ENCODE results near the gene MYL11.

GRCh38 chr16:30371248-30371816 lies 3.3 kb upstream of the MYL11 start:
- TF ChIP-seq PATZ1 (CRISPR knock-in tag; IDR thresholded peaks at IDR 0.05; ENCODE audit: borderline replicate concordance) (no peak), POU6F1 (CRISPR knock-in tag; IDR thresholded peaks at IDR 0.05; ENCODE audit: borderline replicate concordance, low read depth) (no peak), ARNTL (CRISPR knock-in tag; IDR thresholded peaks at IDR 0.05; ENCODE audit: borderline replicate concordance, low read depth) (no peak), CREB5 (CRISPR knock-in tag; IDR thresholded peaks at IDR 0.05; ENCODE audit: low read depth) (no peak), ISL1 (CRISPR knock-in tag; IDR thresholded peaks at IDR 0.05) (no peak), ZFP3 (CRISPR knock-in tag; IDR thresholded peaks at IDR 0.05) (no peak), ZNF8 (CRISPR knock-in tag; IDR thresholded peaks at IDR 0.05) (no peak), RARB (CRISPR knock-in tag; IDR thresholded peaks at IDR 0.05) (no peak)
